Measurements from ENCODE around the gene COL24A1.

Gene COL24A1

GRCh38 chr1:86146566-86146965, 10.0 kb downstream of the COL24A1 start:
- POLR2A ChIA-PET (ENCODE audit: low non-redundant PET) = no interaction called here
- no peak overlapping the region for H3K27ac ChIP-seq
- no peak for DNase-seq (ENCODE audit: low spot score)
- TF ChIP-seq CTCF (conservative IDR thresholded peaks at IDR 0.05; ENCODE audit: low read depth) = 0 out of 2 replicates have a peak, but pooled peaks have one; percentile 10
- CTCF ChIA-PET = no interaction called here

GRCh38 chr1:86140281-86140880, 16.2 kb downstream of the COL24A1 start:
- CTCF ChIA-PET = no interaction called here
- no peak for DNase-seq (ENCODE audit: low spot score)
- TF ChIP-seq CTCF (conservative IDR thresholded peaks at IDR 0.05; ENCODE audit: low read depth) = no peak
- POLR2A ChIA-PET (ENCODE audit: low non-redundant PET) = no interaction called here
- no peak overlapping the region for H3K27ac ChIP-seq

- no peak overlapping the region for H3K27ac ChIP-seq
- ChIA-PET CTCF (no interaction called here), POLR2A (ENCODE audit: low non-redundant PET) (no interaction called here)
- DNase-seq (ENCODE audit: low spot score) = no peak
- TF ChIP-seq CTCF (conservative IDR thresholded peaks at IDR 0.05; ENCODE audit: low read depth) = no peak
Observed at GRCh38 chr1:86138746-86139145, 17.8 kb downstream of the COL24A1 start.

GRCh38 chr1:86137436-86137835, 19.1 kb downstream of the COL24A1 start:
- CTCF ChIA-PET = no interaction called here

GRCh38 chr1:86119214-86119764, 37.3 kb downstream of the COL24A1 start:
- TF ChIP-seq CTCF (conservative IDR thresholded peaks at IDR 0.05; ENCODE audit: low read depth) = no peak
- no peak for DNase-seq (ENCODE audit: low spot score)
- ChIA-PET POLR2A (ENCODE audit: low non-redundant PET) (no interaction called here), CTCF (no interaction called here)
- H3K27ac ChIP-seq = no peak overlapping the region

More at GRCh38 chr1:86137436-86137835, 19.1 kb downstream of the COL24A1 start:
- H3K27ac ChIP-seq = no peak overlapping the region
- DNase-seq (ENCODE audit: low spot score) = no peak
- no peak for TF ChIP-seq CTCF (conservative IDR thresholded peaks at IDR 0.05; ENCODE audit: low read depth)
- POLR2A ChIA-PET (ENCODE audit: low non-redundant PET) = no interaction called here

GRCh38 chr1:86114816-86115400, 41.7 kb downstream of the COL24A1 start:
- POLR2A ChIA-PET (ENCODE audit: low non-redundant PET) = no interaction called here
- CTCF ChIA-PET = no interaction called here
- TF ChIP-seq CTCF (conservative IDR thresholded peaks at IDR 0.05; ENCODE audit: low read depth) = no peak
- DNase-seq (ENCODE audit: low spot score) = no peak
- no peak overlapping the region for H3K27ac ChIP-seq
